ENCODE results near the gene C4orf33. TPM values are rescaled to one million over a fixed set of nuclear protein-coding genes. Genes with fewer than 3 reads are reported as not detected.
A peak's percentile ranks its signal among the peaks of the same experiment; 100 is the strongest.
"Not testable (repeated sequence)": the region's sequence is repeated elsewhere in the genome, so short reads cannot be mapped to it uniquely, and the experiment has no call there.

Gene C4orf33, protein sequence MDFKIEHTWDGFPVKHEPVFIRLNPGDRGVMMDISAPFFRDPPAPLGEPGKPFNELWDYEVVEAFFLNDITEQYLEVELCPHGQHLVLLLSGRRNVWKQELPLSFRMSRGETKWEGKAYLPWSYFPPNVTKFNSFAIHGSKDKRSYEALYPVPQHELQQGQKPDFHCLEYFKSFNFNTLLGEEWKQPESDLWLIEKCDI
- polyA plus RNA-seq: 7.7 TPM

DNA sequence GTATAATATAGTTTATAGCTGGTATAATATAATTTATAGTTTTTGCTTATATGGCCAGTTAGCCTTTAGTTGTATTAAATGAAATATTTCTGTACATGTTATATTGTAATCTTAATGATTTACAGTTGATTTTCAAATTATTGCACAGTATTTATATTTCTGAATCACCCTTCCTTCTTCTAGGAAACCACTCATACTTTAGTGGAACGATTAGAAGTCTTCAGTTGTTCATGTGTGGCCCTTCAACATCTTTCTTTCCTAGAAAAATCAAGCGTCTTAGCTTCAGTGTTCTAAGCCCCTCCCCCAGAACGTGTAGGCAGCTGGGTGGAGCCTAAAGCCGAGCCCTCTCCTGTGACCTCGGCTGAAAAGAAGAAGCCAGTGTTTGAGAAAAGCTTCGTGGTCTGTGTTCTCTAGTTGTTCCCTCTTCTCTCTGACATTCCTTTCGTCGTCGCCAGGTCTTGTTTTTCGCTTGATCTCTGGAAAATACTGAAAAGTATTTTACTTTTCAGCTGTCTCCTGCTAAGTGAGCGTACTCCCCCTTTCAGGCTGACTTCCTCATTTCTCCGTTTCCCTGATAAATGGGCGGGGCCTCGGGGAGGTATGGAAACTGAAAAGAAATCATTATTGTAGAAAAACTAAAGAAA lies at the start of gene C4orf33:
Gene C4orf33, plus strand, starts transcription at position 342 of the 644 bp plus-strand sequence. CDS start 6,459 bp downstream, outside the sequence.
- H3K27me3 Mint-ChIP-seq: no peaks in the 10 kb centered on the region
- peaks cover 18 to 24% (median 24%) of the 10 kb centered on the region in 3 donors for H3K4me1 Mint-ChIP-seq
- no peaks in the 10 kb centered on the region for H3K9me3 Mint-ChIP-seq
- H3K27ac Mint-ChIP-seq: peak within 1 kb of the TSS; percentile 88 to 99 (median 94)
- peaks cover 3% of the 10 kb centered on the region for H3K36me3 Mint-ChIP-seq
- H3K4me3 Mint-ChIP-seq: peak within 1 kb of the TSS; percentile 95 to 98 (median 97)

DNA sequence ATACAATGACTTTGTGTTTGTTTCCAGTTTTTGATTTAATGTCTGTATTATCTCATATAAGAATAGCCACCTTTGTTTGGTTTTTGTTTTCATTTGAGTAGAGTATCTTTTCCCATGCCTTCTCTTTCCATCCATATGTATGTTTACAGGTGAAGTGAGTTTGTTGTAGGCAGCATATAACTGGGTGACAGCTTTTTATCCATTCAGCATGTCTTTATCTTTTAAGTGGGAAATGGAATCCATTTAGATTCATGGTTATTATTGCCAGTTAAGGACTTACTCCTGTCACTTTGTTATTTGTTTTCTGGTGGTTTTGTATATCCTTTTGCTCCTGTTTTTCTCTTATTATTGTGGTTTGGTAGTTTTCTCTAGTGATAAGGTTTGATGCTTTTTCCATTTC lies 36.9 kb upstream of the C4orf33 start:
- H3K27me3 Mint-ChIP-seq: no peaks in the 10 kb centered on the region
- no peak overlapping the region for H3K4me3 Mint-ChIP-seq
- H3K9me3 Mint-ChIP-seq: peaks cover 25 to 54% (median 46%) of the 10 kb centered on the region in 3 donors
- H3K27ac Mint-ChIP-seq: no peak overlapping the region
- H3K4me1 Mint-ChIP-seq: no peaks in the 10 kb centered on the region
- H3K36me3 Mint-ChIP-seq: peaks cover 20% of the 10 kb centered on the region

DNA sequence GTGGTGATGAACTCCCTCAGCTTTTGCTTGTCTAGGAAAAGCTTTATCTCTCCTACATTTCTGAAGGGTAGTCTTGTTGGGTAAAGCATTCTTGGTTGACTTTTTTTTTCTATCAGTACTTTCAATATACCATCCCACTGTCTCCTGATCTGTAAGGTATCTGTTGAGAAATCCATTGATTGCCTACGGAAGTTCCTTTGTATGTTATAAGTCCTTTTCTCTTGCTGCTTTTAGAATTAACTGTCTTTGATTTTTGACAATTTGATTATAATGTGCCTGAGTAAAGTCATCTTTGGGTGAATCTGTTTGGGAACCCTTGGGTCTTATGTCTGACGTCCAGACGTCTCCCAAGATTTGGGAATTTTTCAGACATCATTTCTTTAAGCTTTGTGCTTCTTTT lies 33.4 kb upstream of the C4orf33 start:
- peaks cover 17% of the 10 kb centered on the region for H3K36me3 Mint-ChIP-seq
- peaks cover 20 to 44% (median 34%) of the 10 kb centered on the region in 3 donors for H3K9me3 Mint-ChIP-seq
- H3K27me3 Mint-ChIP-seq: no peaks in the 10 kb centered on the region
- H3K4me1 Mint-ChIP-seq: no peaks in the 10 kb centered on the region
- H3K4me3 Mint-ChIP-seq: no peak overlapping the region
- no peak overlapping the region for H3K27ac Mint-ChIP-seq

DNA sequence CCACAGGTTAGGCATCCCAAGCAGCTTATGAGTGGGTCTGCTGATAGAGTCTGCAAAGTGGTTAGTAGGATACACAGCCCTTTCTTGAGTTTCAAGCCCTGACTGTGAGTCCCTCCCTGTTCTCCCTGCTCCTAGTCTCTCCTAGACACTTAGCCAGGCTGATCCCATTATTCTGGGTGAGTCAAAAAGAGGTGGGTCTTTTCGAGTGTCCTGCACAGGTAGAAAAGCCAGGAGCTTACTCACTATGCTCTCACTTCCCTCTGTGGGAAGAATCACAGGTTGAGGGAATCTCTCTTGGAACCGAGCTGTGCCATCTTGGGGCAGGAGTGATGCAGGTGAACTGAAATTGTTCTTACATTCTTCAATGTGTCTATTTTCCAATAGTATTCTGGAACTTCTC lies 32.3 kb upstream of the C4orf33 start:
- H3K9me3 Mint-ChIP-seq: peaks cover 26 to 44% (median 34%) of the 10 kb centered on the region in 3 donors
- H3K4me3 Mint-ChIP-seq: peak overlapping the region in 1 of 4 donors; percentile 65
- no peaks in the 10 kb centered on the region for H3K4me1 Mint-ChIP-seq
- no peak overlapping the region for H3K27ac Mint-ChIP-seq
- H3K27me3 Mint-ChIP-seq: no peaks in the 10 kb centered on the region
- peaks cover 17% of the 10 kb centered on the region for H3K36me3 Mint-ChIP-seq

DNA sequence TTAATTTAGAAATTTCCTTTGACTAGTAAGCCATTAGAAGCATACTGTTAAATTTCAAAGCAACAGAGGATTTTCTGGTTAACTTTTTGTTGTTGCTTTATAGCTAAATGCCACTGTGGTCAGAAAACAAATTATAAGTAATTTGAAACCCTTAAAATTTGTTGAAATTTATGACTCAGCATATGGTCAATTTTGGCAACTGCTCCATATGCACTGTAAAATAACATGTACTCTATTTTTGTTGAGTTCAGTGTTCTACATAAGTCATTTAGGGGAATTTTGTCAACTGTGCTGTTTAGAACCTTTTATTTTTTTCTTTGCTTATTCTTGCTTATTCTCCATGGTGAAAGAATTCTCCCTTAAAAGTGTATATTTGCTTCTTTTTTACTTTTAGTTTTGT lies 31.2 kb upstream of the C4orf33 start:
- Mint-ChIP-seq H3K9me3 (peaks cover 24 to 37% (median 30%) of the 10 kb centered on the region in 3 donors), H3K36me3 (peaks cover 19% of the 10 kb centered on the region), H3K4me1 (peaks cover 3 to 4% (median 4%) of the 10 kb centered on the region in 3 donors), H3K4me3 (no peak overlapping the region), H3K27me3 (no peaks in the 10 kb centered on the region), H3K27ac (no peak overlapping the region)

DNA sequence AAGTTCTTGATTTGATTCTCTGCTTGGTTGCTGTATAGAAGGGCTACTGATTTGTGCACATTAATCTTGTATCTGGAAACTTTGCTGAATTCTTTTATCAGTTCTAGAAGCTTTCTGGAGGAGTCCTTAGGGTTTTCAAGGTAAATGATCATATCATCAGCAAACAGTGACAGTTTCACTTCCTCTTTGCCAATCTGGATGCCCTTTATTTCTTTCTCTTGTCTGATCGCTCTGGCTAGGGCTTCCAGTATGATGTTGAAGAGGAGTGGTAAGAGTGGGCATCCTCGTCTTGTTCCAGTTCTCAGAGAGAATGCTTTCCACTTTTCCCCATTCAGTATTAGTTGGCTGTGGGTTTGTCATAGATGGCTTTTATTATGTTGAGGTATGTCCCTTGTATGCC lies 26.4 kb upstream of the C4orf33 start:
- Mint-ChIP-seq H3K4me3 (peak overlapping the region in 1 of 4 donors; percentile 82), H3K9me3 (peaks cover 13 to 29% (median 21%) of the 10 kb centered on the region in 3 donors), H3K36me3 (peaks cover 20% of the 10 kb centered on the region), H3K4me1 (peaks cover 10 to 19% (median 11%) of the 10 kb centered on the region in 3 donors)
- H3K27me3 Mint-ChIP-seq, H3K27ac Mint-ChIP-seq: not testable (repeated sequence)

DNA sequence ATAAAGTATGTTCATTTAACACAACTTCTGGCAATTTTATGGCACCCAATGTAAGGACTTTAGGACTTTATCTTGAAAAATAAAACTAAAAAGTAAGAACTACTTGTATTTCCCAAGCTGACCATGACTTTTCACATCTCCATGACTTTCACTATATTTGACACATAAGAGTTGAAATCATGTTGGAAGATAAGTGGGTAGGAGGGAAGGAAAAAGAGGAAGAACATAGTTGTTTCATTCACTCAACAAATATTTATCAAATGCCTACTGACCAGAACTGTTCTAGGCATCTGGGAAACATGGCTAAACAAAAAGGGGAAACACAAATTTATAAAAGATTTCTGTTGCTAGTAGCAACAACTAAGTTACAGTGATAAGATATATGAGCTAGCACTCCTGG lies 18.6 kb upstream of the C4orf33 start:
- peaks cover 2 to 13% (median 4%) of the 10 kb centered on the region in 3 donors for H3K9me3 Mint-ChIP-seq
- peaks cover 0 to 7% (median 0%) of the 10 kb centered on the region in 3 donors for H3K4me1 Mint-ChIP-seq
- H3K36me3 Mint-ChIP-seq: peaks cover 38% of the 10 kb centered on the region
- peak overlapping the region in 1 of 4 donors; percentile 30 for H3K4me3 Mint-ChIP-seq
- no peaks in the 10 kb centered on the region for H3K27me3 Mint-ChIP-seq
- H3K27ac Mint-ChIP-seq: no peak overlapping the region

DNA sequence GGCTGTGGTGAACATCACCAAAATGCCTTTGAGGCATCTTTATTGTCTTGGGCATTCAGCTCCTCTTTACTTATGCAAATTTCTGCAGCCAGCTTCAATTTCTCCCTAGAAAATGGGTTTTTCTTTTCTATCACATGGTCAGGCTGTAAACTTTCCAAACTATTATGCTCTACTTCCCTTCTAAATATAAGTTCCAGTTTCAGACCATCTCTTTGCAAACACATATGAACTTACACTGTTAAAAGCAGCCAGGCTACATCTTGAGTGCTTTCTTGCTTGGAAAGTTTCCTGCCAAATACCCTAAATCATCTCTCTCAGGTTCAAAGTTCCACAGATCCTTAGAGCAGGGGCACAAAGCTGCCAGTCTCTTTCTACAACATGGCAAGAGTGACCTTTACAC lies 15.8 kb upstream of the C4orf33 start:
- peaks cover 0 to 8% (median 5%) of the 10 kb centered on the region in 3 donors for H3K9me3 Mint-ChIP-seq
- peaks cover 29% of the 10 kb centered on the region for H3K36me3 Mint-ChIP-seq
- H3K27me3 Mint-ChIP-seq: no peaks in the 10 kb centered on the region
- H3K4me3 Mint-ChIP-seq: no peak overlapping the region
- peaks cover 0 to 6% (median 6%) of the 10 kb centered on the region in 3 donors for H3K4me1 Mint-ChIP-seq
- no peak overlapping the region for H3K27ac Mint-ChIP-seq

DNA sequence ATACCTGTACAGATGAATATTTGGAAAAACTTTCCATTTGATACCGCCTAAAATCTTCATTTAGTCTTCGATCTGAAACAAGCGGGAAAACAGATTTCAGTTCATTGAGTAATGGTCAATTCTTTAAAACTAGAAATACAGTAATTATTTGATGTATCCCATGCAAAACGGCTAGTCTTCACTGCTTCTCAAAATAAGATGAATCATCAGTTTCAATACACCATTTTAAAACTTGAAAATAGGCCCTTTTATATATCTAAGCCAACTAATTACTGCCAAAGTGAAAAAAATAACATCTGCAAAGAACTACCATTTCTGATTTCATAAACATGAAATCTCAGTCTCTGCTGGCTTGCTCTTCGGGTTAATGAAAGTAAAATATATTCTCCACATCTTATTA lies 13.7 kb upstream of the C4orf33 start:
- peaks cover 7 to 14% (median 12%) of the 10 kb centered on the region in 3 donors for H3K4me1 Mint-ChIP-seq
- H3K27ac Mint-ChIP-seq: no peak overlapping the region
- H3K36me3 Mint-ChIP-seq: peaks cover 24% of the 10 kb centered on the region
- peaks cover 0 to 8% (median 5%) of the 10 kb centered on the region in 3 donors for H3K9me3 Mint-ChIP-seq
- no peaks in the 10 kb centered on the region for H3K27me3 Mint-ChIP-seq
- H3K4me3 Mint-ChIP-seq: no peak overlapping the region

DNA sequence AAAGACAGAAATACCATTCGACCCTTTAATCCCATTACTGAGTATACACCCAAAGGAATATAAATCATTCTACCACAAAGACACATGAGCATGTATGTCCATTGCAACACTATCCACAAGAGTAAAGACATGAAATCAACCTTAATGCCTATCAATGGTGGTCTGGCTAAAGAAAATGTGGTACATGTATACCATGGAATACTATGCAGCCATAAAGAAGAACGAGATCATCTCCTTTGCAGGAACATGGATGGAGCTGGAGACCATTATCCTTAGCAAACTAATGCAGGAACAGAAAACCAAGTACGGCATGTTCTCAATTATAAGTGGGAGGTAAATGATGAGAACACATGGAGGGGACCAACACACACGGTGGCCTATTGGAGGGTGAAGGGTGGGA lies 10.5 kb upstream of the C4orf33 start:
- H3K9me3 Mint-ChIP-seq: peaks cover 0 to 6% (median 5%) of the 10 kb centered on the region in 3 donors
- no peak overlapping the region for H3K4me3 Mint-ChIP-seq
- H3K36me3 Mint-ChIP-seq: peaks cover 13% of the 10 kb centered on the region
- H3K27me3 Mint-ChIP-seq: no peaks in the 10 kb centered on the region
- peaks cover 19 to 32% (median 24%) of the 10 kb centered on the region in 3 donors for H3K4me1 Mint-ChIP-seq
- no peak overlapping the region for H3K27ac Mint-ChIP-seq

DNA sequence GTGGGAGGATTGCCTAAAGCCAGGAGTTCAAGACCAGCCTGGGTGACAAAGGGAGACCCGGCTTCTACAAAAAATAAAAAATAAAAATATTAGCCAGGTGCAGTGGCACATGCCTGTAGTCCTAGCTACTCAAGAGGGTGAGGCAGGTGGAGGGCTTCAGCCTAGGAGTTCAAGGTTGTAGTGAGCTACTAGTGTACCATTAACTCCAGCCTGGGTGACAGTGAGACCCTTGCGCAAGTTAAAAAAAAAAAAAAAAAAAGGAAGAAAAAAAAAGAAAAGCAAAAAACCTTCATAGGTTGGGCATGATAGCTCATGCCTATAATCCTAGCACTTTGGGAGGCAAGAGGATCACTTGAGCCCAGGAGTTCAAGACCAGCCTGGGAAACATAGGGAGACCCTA lies 8.4 kb upstream of the C4orf33 start:
- peaks cover 14 to 31% (median 24%) of the 10 kb centered on the region in 3 donors for H3K4me1 Mint-ChIP-seq
- peaks cover 5% of the 10 kb centered on the region for H3K36me3 Mint-ChIP-seq
- peak overlapping the region in 1 of 3 donors; percentile 41 for H3K27ac Mint-ChIP-seq
- H3K4me3 Mint-ChIP-seq: no peak overlapping the region
- H3K27me3 Mint-ChIP-seq: no peaks in the 10 kb centered on the region
- H3K9me3 Mint-ChIP-seq: peaks cover 0 to 5% (median 3%) of the 10 kb centered on the region in 3 donors

DNA sequence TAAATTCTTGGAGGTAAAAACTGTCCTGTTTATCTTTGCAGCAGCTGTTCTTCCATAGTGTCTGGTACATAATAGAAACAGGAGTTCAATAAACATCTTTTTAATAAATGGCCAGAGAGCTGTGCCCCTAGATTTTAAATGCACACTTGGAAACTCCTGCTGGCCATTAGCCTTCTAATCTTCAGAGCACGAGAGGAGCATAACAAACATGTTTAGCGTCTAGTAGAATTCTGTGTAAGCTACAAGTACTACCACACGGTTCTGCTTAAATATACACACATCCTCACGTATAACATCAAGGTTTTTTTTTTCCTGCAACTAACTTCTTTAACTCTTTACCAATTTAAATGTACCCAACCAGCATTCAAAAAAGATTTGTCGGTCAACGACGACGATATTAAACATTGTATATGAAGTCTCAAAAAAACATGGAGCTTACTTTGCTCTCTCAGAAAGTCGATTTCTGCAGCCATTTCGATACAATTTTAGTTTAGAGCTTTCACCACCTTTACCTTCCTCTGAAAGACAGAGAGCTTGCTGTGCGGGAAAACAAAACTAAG lies 3.2 kb upstream of the C4orf33 start:
- Mint-ChIP-seq H3K27ac (no peak overlapping the region), H3K4me3 (no peak overlapping the region), H3K4me1 (peaks cover 27 to 39% (median 35%) of the 10 kb centered on the region in 3 donors), H3K36me3 (no peaks in the 10 kb centered on the region), H3K9me3 (no peaks in the 10 kb centered on the region), H3K27me3 (no peaks in the 10 kb centered on the region)

DNA sequence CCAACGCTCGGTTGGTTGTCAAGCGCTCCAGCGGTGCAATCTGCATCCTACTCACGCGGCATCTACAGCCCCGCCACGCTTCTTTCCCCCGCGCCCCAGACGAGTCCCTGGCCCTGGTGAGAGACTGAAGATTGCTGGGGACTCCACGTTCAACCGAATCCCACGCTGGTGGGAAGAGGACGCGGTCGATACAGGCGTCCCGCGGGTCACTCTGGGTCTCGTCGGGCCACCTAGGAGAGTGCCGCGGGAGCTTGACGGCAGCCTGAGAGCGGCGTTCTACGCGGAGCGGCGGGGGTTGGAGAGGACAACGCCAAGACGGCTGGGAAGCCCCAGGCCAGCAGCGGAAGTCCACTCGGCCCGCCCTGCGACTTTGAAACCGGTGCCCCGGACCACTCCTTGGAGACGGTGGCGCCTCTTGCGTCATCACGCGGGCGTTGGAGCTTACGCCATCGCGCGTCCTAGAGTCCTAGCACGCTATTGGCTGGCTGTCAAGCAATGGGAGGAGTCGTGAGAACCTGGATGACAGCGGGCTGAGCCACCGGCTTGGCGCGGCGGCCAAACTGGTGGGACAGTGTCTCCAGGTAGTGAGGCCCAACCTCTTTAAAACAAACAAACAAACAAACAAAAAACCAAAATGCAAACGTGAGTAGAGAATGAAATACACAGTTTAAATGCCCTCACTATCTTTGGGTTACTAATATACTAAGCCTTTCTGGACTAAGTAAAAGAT lies 2.6 kb upstream of the C4orf33 start, which contains the start of gene SCLT1:
Gene SCLT1, minus strand, starts transcription at position 349 of the 730 bp plus-strand sequence. CDS start 436 bp downstream, outside the sequence.
- Mint-ChIP-seq H3K9me3 (no peaks in the 10 kb centered on the region), H3K27me3 (no peaks in the 10 kb centered on the region), H3K27ac (peak within 1 kb of the TSS; percentile 27 to 60 (median 28)), H3K4me3 (peak within 1 kb of the TSS in 2 of 4 donors; percentile 9 to 98), H3K36me3 (no peaks in the 10 kb centered on the region), H3K4me1 (peaks cover 30 to 39% (median 35%) of the 10 kb centered on the region in 3 donors)

DNA sequence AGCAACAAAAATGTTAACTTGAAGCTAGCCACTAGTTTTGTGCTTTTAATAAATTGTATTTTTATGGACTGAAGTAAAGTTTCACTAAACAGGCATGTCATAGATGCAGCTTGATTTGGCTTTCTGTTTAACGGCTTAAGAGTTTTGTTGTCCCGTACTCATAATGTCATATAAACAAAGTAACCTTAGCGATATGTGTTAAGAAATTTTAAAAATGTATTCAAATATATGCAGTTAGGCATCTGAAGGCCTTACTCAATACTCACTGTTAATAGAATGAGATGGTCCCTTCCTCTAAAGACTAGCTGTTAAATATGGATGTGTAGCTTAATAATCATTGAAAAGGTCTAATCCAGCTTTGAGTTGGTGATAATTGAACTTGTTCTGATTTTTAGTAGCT lies 1.6 kb upstream of the C4orf33 start:
- H3K4me3 Mint-ChIP-seq: peak overlapping the region in 2 of 4 donors; percentile 9 to 98
- no peaks in the 10 kb centered on the region for H3K27me3 Mint-ChIP-seq
- H3K4me1 Mint-ChIP-seq: peaks cover 24 to 30% (median 26%) of the 10 kb centered on the region in 3 donors
- H3K27ac Mint-ChIP-seq: peak overlapping the region; percentile 27 to 60 (median 28)
- H3K36me3 Mint-ChIP-seq: peaks cover 1% of the 10 kb centered on the region
- H3K9me3 Mint-ChIP-seq: no peaks in the 10 kb centered on the region
